NK-92 (cell line): ENCODE data around the gene IGF2BP1.
"Not testable (repeated sequence)": the region's sequence is repeated elsewhere in the genome, so short reads cannot be mapped to it uniquely, and the experiment has no call there.

ENCODE experiments used
- DNase-seq: peaks from one replicate; lab custom pipeline; 2025; ENCODE audit not compliant: unreplicated experiment; lab: John Stamatoyannopoulos, UW

The IGF2BP1 gene

DNA sequence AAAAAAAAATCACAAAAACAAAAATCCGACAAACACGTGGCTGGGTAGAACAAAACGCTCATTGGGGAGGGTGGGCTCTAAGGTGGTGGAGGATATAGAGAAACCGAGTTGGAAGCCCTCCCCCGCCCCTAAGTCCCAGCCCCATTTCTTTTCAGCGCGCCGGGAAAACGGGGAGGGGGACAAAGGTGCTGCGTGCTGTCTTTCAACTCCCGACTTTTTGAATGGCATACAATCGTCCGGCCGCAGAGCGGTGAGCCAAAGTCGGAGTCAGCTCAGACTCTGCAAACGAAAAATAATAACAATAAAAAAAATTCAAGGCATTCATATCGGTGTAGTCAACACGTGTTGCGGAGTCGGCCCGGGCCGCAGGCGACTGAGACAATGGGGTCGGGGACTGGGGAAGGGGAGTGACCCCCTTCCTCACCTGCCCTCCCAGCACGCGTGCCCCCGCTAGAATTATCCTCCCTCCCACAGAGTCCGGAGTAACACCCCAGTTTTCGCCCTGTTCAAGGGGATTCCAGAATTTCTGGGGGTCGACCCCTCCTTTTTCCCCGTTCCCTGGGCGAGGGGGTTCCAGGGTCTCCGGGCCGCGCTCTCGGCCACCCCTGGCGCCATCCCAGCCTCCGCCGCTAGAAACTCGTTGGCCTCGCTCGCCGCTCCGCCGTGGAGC is 1.7 kb upstream of the IGF2BP1 start:
- no peak for DNase-seq

GRCh38 chr17:48995974-48996721 is 1.0 kb upstream of the IGF2BP1 start:
- no peak for DNase-seq

DNA sequence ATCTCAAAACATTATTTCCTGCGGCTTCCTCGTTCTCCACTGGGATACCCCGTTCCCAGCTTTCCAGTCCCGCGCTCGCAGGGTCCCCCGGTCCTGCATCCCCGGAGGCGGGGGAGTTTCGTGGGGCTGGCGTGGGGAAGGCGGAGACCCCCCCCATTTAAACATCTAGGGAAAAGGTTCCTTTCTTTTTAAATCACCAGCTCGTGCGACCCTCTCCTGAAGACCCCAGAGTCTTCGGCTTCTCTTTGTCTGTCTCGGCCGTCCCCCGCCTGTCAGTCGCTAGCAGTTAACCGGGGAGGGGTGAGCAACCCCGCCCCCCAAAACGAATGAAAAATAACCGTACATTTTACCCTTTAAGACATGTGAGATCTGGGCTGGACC is 473 bp upstream of the IGF2BP1 start:
- DNase-seq = no peak

DNA sequence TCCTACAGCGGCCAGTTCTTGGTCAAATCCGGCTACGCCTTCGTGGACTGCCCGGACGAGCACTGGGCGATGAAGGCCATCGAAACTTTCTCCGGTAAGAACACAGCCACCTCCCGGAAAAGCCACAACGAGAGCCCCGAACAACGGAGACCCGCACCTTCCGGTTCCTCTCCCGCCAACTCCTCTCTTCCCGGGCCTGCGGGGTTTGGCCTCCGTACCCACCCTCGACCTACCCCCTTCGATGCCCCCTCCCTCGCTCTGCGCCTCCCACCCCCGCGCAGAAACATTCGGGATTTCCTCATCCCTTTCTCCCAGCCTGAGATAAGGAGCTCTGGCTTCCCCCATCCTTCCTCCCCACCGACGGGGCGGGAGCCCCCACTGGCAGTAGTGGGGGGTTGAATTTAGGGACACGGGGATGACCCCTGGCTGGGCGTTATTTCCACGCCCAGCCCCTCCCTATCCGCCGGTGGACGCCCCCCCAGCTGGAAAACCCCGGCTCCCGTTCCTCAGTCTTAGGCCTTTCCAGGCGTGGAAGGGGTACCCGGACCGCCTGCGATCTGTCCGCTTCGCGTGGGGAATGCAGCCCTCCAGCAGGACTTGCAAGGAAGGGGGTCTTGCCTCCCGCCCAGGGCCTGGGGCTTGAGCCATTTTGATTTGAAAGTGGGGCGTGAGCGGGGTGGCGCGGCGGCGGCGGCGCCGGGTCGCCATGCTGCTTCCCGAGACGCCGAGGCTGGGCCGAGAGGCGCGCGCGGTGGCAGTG is 822 bp downstream of the IGF2BP1 start:
- no peak for DNase-seq

DNA sequence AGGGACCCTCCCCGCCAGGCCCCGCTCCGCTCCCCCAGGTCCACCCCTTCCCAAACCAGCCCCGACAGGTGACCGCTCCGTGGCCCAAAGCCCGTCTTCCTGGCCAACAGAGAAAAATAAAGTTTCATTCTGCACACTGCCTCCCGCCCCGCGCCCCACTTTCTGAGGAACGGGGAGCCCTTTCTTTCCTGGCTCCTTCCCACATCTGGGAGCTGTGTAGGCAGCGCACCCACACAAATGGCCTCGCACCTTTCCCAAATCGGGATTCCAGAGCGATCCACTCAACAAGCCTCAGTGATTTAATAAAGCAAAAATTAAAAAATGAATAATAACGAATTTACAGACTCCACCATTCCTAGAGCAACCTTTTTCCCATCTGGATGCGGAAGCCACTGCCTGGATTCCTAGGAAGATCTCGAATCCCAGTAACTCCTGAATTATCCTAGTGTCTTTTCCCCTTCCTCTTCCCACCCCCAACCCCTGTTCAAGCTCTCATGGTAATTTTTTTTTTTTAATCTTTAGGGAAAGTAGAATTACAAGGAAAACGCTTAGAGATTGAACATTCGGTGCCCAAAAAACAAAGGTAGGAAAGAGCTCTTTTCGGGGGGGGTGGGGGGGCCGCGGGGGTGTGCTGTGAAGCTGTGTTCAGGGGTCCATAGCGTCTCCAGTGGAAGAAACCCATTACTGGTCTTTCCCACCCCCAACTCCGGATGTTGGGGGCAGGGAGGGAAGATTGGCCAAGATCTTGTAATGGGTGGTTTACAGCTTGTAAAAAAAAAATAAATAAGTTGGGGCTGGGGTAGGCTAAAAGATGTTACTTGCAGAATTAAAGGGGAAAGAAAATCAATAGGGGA is 1.6 kb downstream of the IGF2BP1 start:
- no peak for DNase-seq

GRCh38 chr17:49000943-49001342 is 3.8 kb downstream of the IGF2BP1 start:
- DNase-seq = no peak

- DNase-seq = no peak
These were observed 4.5 kb downstream of the IGF2BP1 start for GRCh38 chr17:49001671-49002070.

GRCh38 chr17:49002331-49002730 is 5.1 kb downstream of the IGF2BP1 start:
- no peak for DNase-seq

GRCh38 chr17:49002766-49003165 is 5.6 kb downstream of the IGF2BP1 start:
- DNase-seq = no peak

DNA sequence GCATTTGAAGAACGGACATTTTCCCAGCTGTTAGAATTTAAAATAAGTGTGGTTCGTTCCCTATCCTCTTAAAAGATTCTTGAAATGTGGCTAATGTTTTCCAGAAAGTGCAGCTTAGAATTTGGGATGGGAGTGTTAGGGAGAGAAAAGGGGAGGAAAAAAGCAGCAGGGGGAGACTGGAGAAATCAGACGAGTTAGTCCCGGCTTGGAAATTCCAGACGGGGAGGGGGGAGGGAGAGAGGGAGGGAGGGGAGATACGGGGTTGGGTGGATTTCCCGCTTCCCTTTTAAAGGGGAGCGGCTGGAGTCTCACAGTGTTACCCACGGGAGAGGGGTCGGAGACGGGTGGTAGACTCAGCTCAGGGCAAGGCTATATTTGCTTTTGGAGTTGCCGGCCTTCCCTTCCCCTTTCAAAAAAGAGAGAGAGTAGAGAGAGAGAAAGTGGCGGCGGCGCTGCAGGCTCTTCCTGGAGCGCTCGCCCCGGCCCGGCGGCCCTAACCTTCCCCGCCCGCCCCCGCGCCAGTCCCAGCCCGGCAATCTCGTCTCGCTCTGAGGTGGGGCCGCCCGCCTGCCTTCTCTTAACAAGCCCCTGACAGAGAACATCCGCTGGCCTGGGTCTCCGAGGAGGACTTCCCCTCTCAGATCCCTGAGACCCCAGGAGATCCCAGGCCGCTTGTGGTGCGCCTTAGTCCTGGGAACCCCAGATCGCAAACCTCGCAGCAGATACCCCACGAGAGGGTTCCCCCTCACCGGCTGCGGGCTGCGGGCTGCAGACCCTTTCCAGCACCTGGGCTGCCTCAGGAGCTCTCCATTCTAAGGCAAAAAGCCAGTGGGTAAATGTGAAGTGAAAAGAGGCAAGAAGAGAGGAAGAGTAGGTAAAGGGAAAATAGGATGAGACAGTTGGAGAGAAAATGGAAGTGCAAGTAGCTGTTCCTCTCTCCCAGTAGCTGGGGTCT is 6.6 kb downstream of the IGF2BP1 start:
- no peak for DNase-seq

GRCh38 chr17:49005140-49005539 is 8.0 kb downstream of the IGF2BP1 start:
- DNase-seq = no peak

GRCh38 chr17:49008908-49009307 is 11.7 kb downstream of the IGF2BP1 start:
- not testable (repeated sequence) for DNase-seq

DNA sequence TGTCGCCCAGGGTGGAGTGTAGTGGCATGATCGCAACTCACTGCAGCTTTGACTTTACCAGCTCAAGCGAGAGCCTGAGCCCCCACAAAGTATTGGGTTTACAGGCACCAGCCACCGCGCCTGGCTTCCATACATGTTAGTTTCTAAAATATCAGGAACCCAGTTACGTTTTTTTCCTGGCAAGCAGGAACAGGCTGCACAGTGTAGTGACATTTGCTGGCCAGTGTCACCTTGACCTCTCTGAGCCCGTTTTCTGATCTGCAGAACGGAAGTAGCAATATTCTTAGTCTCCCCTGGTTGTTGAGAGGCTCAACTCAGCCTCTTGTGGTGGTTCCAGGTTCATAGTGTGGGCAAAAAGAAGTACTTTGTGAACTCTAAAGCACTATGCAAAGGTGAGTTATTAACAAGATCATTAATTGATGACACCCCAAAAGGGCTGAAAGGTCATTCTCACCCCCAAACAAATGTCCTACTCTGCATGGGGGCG is 15.6 kb downstream of the IGF2BP1 start:
- DNase-seq = no peak

- DNase-seq = no peak
These were observed 16.4 kb downstream of the IGF2BP1 start for GRCh38 chr17:49013311-49014213.

GRCh38 chr17:49015179-49015923 is 18.2 kb downstream of the IGF2BP1 start:
- no peak for DNase-seq

DNA sequence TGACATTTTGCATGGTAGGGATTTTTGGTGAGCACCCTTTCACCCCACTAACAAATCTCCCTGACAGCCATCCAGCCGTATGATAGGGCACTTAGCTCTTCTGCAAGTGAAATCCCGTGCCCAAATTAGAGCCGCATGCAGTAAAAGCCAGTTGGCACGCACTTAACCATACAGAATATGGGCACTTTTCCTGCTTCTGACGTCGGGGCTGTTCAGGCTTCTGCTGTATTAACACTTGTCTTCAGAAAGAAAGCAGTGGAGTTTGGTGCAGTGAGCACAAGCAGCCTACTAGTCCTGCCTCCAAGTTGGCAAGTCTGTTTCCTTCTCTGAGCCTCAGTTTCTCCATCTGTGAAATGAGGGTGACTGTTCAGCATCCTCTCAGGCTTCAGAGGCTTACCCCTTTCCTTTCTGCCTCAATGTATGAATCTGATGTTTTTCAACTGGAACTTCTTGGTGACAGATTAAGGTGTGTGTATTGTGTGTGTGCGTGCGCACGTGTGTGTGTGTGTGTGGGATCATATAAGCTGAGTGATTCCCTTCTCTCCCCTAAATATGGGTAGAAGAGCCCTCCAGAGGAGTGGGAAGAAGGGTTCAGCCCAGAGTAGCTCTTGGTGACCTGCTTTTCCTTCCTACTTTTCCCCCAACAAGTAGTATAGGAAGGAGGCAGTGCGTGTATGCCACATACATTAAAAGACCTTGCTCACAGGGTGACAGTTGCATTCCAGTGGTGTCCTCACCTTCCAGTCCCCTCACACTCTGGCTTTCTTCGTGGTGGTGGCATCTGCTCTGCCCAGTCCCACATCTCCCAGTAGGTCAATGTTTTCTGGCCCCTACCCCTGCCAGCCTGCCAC is 19.0 kb downstream of the IGF2BP1 start:
- no peak for DNase-seq

GRCh38 chr17:49016775-49017463 is 19.7 kb downstream of the IGF2BP1 start:
- DNase-seq = no peak
